HG03066 (cell line): ENCODE results near the gene SH3BP5.

Experiments
- ATAC-seq: cut with Tn5 transposase; IDR thresholded peaks from one replicate; pipeline ENCODE4 v1.9.1; 2021; ENCODE audit warnings: low read depth; ENCODE audit not compliant: unreplicated experiment

Gene SH3BP5

GRCh38 chr3:15300323-15301078, 31.9 kb downstream of the SH3BP5 start:
- no peak for ATAC-seq

DNA sequence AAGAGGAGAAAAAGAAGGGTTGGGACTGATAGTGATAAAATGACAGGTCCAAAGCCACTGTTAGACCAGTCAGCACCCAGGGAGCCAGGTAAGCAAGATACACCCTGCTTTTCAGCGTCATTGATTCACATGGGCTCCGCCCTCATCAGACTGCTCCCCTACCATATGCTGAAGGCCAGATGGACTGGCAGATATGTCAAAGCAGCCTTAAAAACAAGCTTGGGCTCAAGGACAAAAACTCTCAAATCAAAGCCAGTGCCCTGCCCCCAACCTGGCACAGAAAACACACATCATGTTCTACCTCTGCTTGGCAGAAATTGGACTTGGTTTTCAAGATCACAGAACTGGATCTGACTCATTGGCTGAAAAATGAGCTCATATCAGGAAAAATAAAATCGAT, 33.4 kb downstream of the SH3BP5 start:
- no peak for ATAC-seq

- no peak for ATAC-seq
Observed at GRCh38 chr3:15298504-15298903, 33.9 kb downstream of the SH3BP5 start.

- no peak for ATAC-seq
Observed at GRCh38 chr3:15297608-15298350, 34.6 kb downstream of the SH3BP5 start.

DNA sequence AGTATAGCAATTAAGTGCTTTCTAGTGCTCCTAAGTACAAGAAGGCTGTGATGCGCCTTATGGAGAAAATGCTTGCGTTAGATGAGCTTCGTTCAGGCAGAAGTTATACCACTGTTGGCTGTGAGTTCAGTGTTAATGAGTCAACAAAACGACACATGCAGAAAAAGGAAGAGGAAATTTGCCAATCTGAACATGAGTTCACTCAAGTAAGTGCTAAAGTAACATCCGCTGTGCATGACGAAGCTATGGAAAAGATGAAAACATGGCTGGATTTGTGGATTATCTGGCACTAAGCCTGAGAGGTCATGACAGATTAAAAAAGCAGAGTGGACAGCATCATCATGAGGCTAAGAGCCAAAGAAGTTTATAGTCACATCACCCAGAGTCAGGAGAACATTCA, 36.9 kb downstream of the SH3BP5 start:
- no peak for ATAC-seq

DNA sequence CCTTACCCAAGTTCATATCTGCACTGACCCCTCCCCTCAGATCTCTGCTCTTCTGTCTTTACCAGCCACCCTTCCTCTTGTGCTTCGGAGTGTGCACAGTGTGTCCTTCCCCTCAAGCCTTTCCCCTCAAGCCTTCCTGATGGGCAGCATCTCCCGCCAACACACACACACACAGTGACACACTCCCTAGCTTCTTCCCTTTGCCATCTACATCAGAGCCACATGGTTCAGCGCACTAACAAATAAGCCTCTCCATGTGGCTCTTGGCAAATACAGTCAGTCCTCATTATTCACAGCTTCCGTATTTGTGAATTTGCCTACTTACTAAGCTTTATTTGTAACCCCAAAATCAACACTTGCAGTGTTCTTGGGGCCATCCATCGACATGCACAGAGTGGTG, 37.5 kb downstream of the SH3BP5 start:
- no peak for ATAC-seq

DNA sequence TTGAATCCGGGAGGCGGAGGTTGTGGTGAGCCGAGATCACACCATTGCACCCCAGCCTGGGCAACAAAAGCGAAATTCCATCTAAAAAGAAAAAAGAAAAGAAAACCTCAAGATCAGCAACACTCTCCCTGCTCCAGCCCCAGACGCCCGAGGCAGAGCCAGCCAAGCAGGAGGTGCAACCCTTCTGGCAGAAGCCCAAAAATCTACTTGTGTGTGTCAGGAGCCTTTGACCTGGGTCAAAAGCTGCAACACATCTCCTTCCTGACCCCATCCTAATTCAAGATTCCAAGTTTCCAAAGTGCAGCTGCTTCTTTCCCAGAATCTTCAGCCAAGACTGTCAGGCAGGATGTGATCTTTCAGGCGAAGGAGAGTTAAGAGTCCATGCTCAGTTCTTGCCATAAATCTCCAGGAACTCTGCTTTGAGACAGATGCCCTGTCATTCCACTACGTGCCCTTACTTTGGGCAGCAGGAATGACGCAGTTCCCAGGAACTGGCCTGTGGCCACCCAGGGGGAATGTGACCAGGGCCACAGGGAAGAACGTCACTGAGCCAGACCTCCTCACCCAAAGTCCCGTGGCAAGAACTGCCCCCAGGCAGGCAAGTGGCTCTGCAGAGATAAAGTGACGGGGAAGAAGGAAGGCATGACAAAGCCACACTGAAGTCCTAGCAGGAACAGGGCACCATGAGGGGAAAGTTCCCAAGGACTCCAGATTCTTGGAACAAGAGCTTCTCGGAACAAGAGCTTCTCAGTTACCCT, 39.4 kb downstream of the SH3BP5 start:
- no peak for ATAC-seq

GRCh38 chr3:15291589-15292541, 40.5 kb downstream of the SH3BP5 start:
- ATAC-seq: peak; percentile 89

GRCh38 chr3:15290736-15291135, 41.6 kb downstream of the SH3BP5 start:
- no peak for ATAC-seq

- no peak for ATAC-seq
Observed at GRCh38 chr3:15289661-15290060, 42.7 kb downstream of the SH3BP5 start.

DNA sequence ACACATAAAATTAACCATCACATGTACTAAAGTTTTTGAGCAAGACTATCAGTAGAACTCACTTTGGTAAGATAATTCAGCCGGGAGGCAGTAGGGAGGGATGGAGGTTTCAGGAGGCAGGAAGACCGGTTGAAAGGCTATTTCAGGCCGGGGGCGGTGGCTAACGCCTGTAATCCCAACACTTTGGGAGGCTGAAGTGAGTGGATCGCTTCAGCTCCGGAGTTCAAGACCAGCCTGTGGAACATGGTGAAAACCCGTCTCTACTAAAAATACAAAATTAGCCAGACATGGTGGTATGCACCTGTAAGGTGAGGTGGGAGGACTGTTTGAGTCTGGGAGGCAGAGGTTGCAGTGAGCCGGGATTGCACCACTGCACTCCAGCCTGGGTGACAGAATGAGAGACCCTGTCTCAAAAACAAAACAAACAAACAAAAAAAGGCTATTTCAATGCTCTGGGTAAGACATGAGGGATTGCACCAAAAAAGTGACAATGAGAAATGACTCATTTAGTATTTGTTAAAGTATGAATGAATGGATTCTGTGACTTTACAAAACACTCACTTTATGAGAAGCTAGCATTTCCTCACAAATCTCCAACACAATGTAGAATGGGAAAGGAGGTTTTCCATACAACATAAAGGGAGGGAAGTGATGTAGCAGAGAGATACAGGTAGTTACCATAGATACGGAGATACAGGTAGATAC, 43.9 kb downstream of the SH3BP5 start:
- ATAC-seq: no peak

GRCh38 chr3:15287565-15288330, 44.6 kb downstream of the SH3BP5 start:
- ATAC-seq: no peak

DNA sequence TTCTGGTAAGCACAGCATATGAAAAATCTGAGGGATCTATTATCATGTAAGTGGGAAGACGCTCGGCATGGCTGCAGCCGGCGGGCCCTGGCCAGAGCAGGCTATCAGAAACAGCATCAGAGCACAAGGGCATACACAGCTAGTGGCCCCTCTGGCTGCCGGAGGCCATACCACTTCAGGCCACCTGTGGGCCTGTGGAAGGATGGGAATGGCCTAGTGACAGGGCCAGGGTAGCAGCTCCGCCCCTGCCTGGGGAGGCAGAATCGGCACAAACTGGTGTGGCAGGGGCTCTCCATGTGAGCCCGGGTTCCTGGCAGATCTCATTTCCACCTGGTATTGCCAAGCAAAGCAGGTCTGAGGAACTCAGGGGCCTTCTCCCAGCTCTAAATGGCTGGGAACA, 46.4 kb downstream of the SH3BP5 start:
- ATAC-seq: no peak

DNA sequence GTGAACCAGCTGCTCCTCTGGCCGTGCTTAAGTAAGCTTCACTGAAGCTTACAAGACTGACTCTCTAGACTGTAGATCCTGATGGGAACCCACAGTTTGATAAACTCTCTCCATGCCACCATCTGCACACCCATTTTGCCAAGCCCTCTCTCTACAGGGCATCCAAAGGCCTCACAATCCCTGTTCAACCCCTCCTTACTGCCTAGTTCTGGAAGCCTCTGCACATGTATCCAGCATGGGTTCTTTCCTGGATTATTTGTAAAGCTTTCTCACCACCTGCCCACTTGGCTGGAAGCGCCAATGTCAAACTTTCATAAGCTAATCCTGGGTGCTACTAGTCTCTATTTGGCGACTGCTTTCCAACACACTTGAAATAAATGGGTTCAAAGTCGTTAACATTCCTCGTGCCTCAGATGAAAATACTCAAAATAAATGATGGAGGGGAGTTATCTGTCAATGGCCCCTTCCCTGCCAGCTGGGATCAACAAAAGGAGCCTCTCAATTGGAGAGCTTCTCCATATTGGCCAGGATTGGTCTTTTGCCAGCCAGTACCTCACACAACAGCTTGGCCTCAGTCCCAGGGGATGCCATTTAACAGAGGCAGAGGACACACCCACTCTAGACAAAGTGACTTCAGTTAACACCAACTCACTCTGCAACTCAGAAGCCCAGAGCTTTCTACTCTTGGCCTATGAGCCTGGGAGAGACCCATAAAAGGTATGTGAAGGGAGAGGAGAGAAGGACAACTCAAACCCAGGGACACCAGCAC, 48.1 kb downstream of the SH3BP5 start:
- ATAC-seq: no peak

GRCh38 chr3:15283702-15284101, 48.7 kb downstream of the SH3BP5 start:
- no peak for ATAC-seq

DNA sequence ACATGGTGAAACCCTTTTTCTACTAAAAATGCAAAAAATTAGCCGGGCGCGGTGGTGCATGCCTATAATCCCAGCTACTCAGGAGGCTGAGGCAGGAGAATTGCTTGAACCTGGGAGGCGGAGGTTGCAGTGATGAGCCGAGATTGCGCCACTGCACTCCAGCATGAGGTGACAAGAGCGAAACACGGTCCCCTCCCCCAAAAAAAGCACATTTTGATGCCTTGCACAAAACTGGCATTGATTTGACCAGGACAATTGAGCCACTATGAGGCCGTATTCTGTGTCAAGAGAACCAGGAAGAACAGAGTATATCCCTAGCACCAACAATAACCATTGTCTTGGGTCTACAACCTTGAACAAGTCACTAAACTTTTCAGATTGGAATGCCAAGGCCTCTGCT, 50.6 kb downstream of the SH3BP5 start:
- ATAC-seq: no peak

- ATAC-seq: no peak
Observed at GRCh38 chr3:15280853-15281532, 51.4 kb downstream of the SH3BP5 start.
